ENCODE data around the gene S100A3.
"Not testable (repeated sequence)": the region's sequence is repeated elsewhere in the genome, so short reads cannot be mapped to it uniquely, and the experiment has no call there.

Gene S100A3

GRCh38 chr1:153536012-153536670 is 12.9 kb downstream of the S100A3 start:
- DNase-seq (ENCODE audit: extremely low read depth in 1 of 2, low read depth in 1 of 2): peak; percentile 67 to 71

- DNase-seq (ENCODE audit: extremely low read depth in 1 of 2, low read depth in 1 of 2): no peak
Observed at GRCh38 chr1:153535242-153536011, 13.6 kb downstream of the S100A3 start, which contains the start of gene S100A6. Gene S100A6, minus strand, starts transcription at chr1:153535991. Its CDS starts 652 bp downstream, at chr1:153535339.

- DNase-seq (ENCODE audit: extremely low read depth in 1 of 2, low read depth in 1 of 2): no peak
Observed at GRCh38 chr1:153534925-153535241, 14.2 kb downstream of the S100A3 start.

- no peak for DNase-seq (ENCODE audit: extremely low read depth in 1 of 2, low read depth in 1 of 2)
Observed at GRCh38 chr1:153534226-153534924, 14.7 kb downstream of the S100A3 start.

- no peak for DNase-seq (ENCODE audit: extremely low read depth in 1 of 2, low read depth in 1 of 2)
Observed at GRCh38 chr1:153533689-153534201, 15.3 kb downstream of the S100A3 start.

GRCh38 chr1:153532769-153533599 is 16.1 kb downstream of the S100A3 start:
- peak; percentile 50 to 66 for DNase-seq (ENCODE audit: extremely low read depth in 1 of 2, low read depth in 1 of 2)

DNA sequence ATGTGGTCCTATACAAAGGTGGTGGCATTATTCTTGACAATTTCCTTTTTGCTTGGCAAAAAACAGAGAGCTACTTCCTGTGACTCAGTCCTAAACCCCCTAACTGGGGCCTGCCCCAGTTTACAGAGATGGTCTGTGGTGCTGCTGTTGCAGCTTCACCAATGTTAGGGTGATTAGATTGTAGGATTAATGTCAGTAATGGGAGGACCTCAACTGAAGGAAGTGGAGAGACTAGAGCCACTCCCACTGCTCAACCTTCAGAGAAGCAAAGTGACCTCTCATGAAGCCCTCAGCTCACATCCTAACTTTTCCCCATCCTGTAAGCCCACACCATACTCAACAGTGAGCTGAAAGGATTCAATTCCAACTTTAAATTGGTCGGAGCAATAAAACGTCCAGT is 16.9 kb downstream of the S100A3 start:
- no peak for DNase-seq (ENCODE audit: extremely low read depth in 1 of 2, low read depth in 1 of 2)

DNA sequence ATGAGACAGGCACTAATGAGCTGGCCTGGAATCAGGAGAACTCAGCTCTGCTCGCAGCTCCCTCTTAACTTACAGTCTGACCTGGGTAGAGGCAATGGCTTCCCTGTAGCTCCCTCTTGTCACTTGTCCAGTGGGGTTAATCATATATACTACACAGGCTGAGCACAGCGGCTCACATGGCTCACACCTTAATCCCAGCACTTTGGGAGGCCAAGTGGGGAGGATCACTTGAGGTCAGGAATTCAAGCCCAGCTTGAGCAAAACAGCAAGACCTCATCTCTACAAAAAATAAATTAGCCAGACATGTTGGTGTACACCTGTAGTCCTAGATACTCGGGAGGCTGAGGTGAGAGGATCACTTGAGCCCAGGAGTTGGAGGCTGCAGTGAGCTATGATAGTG is 17.4 kb downstream of the S100A3 start:
- DNase-seq (ENCODE audit: extremely low read depth in 1 of 2, low read depth in 1 of 2): no peak

- DNase-seq (ENCODE audit: extremely low read depth in 1 of 2, low read depth in 1 of 2): no peak
Observed at GRCh38 chr1:153527683-153528040, 21.4 kb downstream of the S100A3 start.

- no peak for DNase-seq (ENCODE audit: extremely low read depth in 1 of 2, low read depth in 1 of 2)
Observed at GRCh38 chr1:153527023-153527682, 21.9 kb downstream of the S100A3 start.

- DNase-seq (ENCODE audit: extremely low read depth in 1 of 2, low read depth in 1 of 2): no peak
Observed at GRCh38 chr1:153526132-153526543, 22.9 kb downstream of the S100A3 start.

GRCh38 chr1:153525088-153525728 is 23.9 kb downstream of the S100A3 start:
- no peak for DNase-seq (ENCODE audit: extremely low read depth in 1 of 2, low read depth in 1 of 2)

GRCh38 chr1:153522353-153523048 is 26.6 kb downstream of the S100A3 start:
- not testable (repeated sequence) for DNase-seq (ENCODE audit: extremely low read depth in 1 of 2, low read depth in 1 of 2)

- DNase-seq (ENCODE audit: extremely low read depth in 1 of 2, low read depth in 1 of 2): not testable (repeated sequence)
Observed at GRCh38 chr1:153521808-153522207, 27.2 kb downstream of the S100A3 start.

- DNase-seq (ENCODE audit: extremely low read depth in 1 of 2, low read depth in 1 of 2): no peak
Observed at GRCh38 chr1:153520818-153521476, 28.1 kb downstream of the S100A3 start.

- not testable (repeated sequence) for DNase-seq (ENCODE audit: extremely low read depth in 1 of 2, low read depth in 1 of 2)
Observed at GRCh38 chr1:153520137-153520691, 28.8 kb downstream of the S100A3 start.

DNA sequence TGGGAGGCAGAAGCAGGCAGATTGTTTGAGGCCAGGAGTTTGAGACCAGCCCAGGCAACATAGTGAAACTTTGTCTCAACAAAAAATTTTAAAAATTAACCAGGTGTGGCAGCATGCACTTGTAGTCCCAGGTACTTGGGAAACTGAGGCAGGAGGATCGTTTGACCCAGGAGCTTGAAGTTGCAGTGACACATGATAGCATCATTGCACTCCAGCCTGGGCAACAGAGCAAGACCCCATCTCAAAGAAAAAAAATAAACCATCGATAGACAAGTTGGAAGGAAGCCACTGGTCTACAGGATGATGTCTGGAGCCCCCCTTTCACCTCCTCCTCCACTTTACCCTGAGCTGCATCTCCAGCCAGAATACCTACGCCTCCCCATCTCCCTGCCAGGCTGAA is 29.8 kb downstream of the S100A3 start:
- DNase-seq (ENCODE audit: extremely low read depth in 1 of 2, low read depth in 1 of 2): no peak

Data from activated CD8-positive, alpha-beta memory T cell treated with anti-CD3 and anti-CD28 coated beads for 1 hour (primary cell).